ENCODE measurements around the gene ZFYVE26.

Gene ZFYVE26

DNA sequence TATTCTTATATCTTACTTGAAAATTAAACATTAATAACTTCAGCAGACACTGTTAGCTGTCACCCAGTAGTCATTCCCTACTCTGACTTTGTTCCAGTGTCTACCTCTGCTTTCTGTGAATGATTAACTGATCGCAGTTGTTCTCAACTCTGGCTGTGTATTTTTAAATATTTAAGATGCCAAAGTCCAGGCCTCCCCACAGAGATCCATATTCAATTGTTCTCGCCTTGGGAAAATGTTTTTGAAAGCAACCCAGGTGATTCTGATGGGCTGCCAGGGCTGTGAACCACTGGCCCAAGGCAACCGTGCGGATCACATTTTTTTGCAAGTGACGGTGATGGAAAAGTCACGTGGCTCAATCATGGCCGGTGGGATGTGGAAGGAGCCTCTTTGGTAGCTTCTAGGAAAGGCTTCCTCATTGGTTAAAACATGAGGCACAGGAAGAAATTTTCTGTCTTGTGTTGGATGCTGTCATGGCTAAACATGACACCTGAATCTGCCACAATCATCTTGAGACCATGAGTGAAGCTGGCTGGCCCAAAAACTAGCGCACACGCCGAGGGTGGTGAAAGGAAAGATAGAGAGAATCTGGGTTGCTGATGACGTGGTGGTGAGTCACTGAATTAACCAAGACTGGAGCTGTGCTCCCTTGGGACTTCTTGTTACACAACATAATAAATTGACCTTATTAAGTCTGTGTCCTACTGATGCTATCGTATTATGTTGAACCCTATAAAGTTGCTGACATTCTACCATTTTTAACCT lies 77.5 kb downstream of the ZFYVE26 start:
- TF ChIP-seq, protein P1, sequence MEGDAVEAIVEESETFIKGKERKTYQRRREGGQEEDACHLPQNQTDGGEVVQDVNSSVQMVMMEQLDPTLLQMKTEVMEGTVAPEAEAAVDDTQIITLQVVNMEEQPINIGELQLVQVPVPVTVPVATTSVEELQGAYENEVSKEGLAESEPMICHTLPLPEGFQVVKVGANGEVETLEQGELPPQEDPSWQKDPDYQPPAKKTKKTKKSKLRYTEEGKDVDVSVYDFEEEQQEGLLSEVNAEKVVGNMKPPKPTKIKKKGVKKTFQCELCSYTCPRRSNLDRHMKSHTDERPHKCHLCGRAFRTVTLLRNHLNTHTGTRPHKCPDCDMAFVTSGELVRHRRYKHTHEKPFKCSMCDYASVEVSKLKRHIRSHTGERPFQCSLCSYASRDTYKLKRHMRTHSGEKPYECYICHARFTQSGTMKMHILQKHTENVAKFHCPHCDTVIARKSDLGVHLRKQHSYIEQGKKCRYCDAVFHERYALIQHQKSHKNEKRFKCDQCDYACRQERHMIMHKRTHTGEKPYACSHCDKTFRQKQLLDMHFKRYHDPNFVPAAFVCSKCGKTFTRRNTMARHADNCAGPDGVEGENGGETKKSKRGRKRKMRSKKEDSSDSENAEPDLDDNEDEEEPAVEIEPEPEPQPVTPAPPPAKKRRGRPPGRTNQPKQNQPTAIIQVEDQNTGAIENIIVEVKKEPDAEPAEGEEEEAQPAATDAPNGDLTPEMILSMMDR (IDR thresholded peaks at IDR 0.05): no peak

DNA sequence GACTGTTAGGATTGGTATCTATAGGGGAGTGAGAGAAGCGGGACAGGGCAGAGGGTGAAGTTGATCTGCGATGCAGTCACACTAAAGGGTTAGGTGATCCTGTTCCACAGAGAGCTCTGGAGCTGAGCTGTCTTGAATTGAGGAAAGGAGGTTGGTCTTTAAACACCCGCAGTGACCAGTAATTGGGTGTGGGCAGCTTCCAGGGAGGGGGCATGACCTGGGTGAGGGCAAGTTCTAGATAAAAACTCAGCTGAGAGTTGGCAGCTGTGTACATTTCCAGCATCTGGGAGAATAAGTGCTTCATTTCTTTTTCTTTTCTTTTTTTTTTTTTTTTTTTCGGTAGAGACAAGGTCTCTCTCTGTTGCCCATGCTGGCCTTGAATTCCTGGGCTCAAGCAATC lies 79.6 kb downstream of the ZFYVE26 start:
- TF ChIP-seq, protein P1 (IDR thresholded peaks at IDR 0.05): no peak

- TF ChIP-seq, protein P1 (IDR thresholded peaks at IDR 0.05): no peak
Measured at GRCh38 chr14:67735336-67736147, 80.8 kb downstream of the ZFYVE26 start.

GRCh38 chr14:67734675-67735074 lies 81.7 kb downstream of the ZFYVE26 start:
- TF ChIP-seq, protein P1 (IDR thresholded peaks at IDR 0.05): no peak

DNA sequence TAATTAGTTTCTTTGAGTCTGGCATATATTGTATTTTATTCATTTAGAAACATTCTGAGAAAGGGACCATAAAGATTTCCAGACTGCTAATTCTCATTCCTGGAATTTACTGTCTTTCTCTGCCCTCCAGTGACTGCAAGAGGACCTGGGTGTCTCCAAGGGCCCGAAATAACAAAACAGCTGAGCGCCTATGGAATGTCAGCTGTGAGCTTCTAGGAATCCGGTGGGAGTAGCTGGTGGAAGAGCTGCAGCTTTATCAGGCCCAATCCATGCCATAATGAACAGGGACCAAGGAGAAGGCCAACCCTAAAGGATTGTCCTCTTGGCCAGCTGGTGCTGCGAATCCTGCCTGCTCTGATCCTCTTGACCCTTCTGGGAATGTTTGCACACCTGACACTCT lies 82.8 kb downstream of the ZFYVE26 start:
- TF ChIP-seq, protein P1 (IDR thresholded peaks at IDR 0.05): no peak

- TF ChIP-seq, protein P1 (IDR thresholded peaks at IDR 0.05): no peak
Measured at GRCh38 chr14:67729072-67729885, 87.1 kb downstream of the ZFYVE26 start.

- TF ChIP-seq, protein P1 (IDR thresholded peaks at IDR 0.05): no peak
Measured at GRCh38 chr14:67728258-67728657, 88.1 kb downstream of the ZFYVE26 start.

All from LNCAP (cell line).